ENCODE measurements around the gene IGF1R.

DNA sequence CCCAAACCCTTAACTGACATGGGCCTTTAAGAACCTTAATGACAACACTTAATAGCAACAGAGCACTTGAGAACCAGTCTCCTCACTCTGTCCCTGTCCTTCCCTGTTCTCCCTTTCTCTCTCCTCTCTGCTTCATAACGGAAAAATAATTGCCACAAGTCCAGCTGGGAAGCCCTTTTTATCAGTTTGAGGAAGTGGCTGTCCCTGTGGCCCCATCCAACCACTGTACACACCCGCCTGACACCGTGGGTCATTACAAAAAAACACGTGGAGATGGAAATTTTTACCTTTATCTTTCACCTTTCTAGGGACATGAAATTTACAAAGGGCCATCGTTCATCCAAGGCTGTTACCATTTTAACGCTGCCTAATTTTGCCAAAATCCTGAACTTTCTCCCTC is 309.3 kb downstream of the IGF1R start:
- TF ChIP-seq, protein P1, sequence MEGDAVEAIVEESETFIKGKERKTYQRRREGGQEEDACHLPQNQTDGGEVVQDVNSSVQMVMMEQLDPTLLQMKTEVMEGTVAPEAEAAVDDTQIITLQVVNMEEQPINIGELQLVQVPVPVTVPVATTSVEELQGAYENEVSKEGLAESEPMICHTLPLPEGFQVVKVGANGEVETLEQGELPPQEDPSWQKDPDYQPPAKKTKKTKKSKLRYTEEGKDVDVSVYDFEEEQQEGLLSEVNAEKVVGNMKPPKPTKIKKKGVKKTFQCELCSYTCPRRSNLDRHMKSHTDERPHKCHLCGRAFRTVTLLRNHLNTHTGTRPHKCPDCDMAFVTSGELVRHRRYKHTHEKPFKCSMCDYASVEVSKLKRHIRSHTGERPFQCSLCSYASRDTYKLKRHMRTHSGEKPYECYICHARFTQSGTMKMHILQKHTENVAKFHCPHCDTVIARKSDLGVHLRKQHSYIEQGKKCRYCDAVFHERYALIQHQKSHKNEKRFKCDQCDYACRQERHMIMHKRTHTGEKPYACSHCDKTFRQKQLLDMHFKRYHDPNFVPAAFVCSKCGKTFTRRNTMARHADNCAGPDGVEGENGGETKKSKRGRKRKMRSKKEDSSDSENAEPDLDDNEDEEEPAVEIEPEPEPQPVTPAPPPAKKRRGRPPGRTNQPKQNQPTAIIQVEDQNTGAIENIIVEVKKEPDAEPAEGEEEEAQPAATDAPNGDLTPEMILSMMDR (IDR thresholded peaks at IDR 0.05) = no peak
- no peak for TF ChIP-seq POLR2A (IDR thresholded peaks at IDR 0.05)

Data from transverse colon (tissue), 3 donors.